Measurements from ENCODE around the gene SZRD1. TPM values are rescaled to one million over a fixed set of nuclear protein-coding genes. Genes with fewer than 3 reads are reported as not detected.

The SZRD1 gene
- total RNA-seq, 4 donors from 2014 or later: 48.0 to 59.5 (median 58.0) TPM

- Histone ChIP-seq H3K4me3 (no peak overlapping the region), H3K9me3 (no peaks in the 10 kb centered on the region), H3K27me3 (no peaks in the 10 kb centered on the region), H3K4me1 (peaks cover 35% of the 10 kb centered on the region), H3K36me3 (peaks cover 55% of the 10 kb centered on the region), H3K27ac (no peak overlapping the region)
- no peak for DNase-seq (ENCODE audit: low spot score in 2 of 2)
- no peak for TF ChIP-seq POLR2AphosphoS5 (IDR thresholded peaks at IDR 0.05)
- TF ChIP-seq POLR2A (IDR thresholded peaks at IDR 0.05): no peak
- TF ChIP-seq CTCF (IDR thresholded peaks at IDR 0.05): no peak
- TF ChIP-seq EP300 (IDR thresholded peaks at IDR 0.05): no peak
- 62% methylated on average over 5 of the region's 5 CpGs for WGBS
These were observed 30.1 kb downstream of the SZRD1 start for GRCh38 chr1:16397120-16397519.

- peaks cover 22% of the 10 kb centered on the region for H3K4me1 ChIP-seq
- H3K4me3 ChIP-seq: no peak overlapping the region
- TF ChIP-seq POLR2AphosphoS5 (IDR thresholded peaks at IDR 0.05) (no peak), CTCF (IDR thresholded peaks at IDR 0.05) (no peak), POLR2A (IDR thresholded peaks at IDR 0.05) (no peak), EP300 (IDR thresholded peaks at IDR 0.05) (no peak)
- 84% methylated on average over 5 of the region's 5 CpGs for WGBS
- no peak overlapping the region for H3K27ac ChIP-seq
- no peak for DNase-seq (ENCODE audit: low spot score in 2 of 2)
- H3K27me3 ChIP-seq: no peaks in the 10 kb centered on the region
- H3K9me3 ChIP-seq: no peaks in the 10 kb centered on the region
- peaks cover 52% of the 10 kb centered on the region for H3K36me3 ChIP-seq
These were observed 31.4 kb downstream of the SZRD1 start for GRCh38 chr1:16398371-16398953.

- Histone ChIP-seq H3K27ac (no peak overlapping the region), H3K4me1 (no peaks in the 10 kb centered on the region), H3K4me3 (no peak overlapping the region), H3K36me3 (peaks cover 18% of the 10 kb centered on the region), H3K27me3 (no peaks in the 10 kb centered on the region), H3K9me3 (no peaks in the 10 kb centered on the region)
- WGBS: 92% methylated on average over 9 of the region's 10 CpGs
- TF ChIP-seq EP300 (IDR thresholded peaks at IDR 0.05) (no peak), POLR2A (IDR thresholded peaks at IDR 0.05) (no peak), POLR2AphosphoS5 (IDR thresholded peaks at IDR 0.05) (no peak), CTCF (IDR thresholded peaks at IDR 0.05) (no peak)
- no peak for DNase-seq (ENCODE audit: low spot score in 2 of 2)
These were observed 35.7 kb downstream of the SZRD1 start for GRCh38 chr1:16402742-16403141.

GRCh38 chr1:16405441-16405840, 38.4 kb downstream of the SZRD1 start:
- Histone ChIP-seq H3K4me1 (no peaks in the 10 kb centered on the region), H3K4me3 (no peak overlapping the region), H3K9me3 (no peaks in the 10 kb centered on the region), H3K27me3 (no peaks in the 10 kb centered on the region), H3K36me3 (no peaks in the 10 kb centered on the region), H3K27ac (no peak overlapping the region)
- no peak for DNase-seq (ENCODE audit: low spot score in 2 of 2)
- 84% methylated on average over 5 of the region's 5 CpGs for WGBS
- no peak for TF ChIP-seq POLR2AphosphoS5 (IDR thresholded peaks at IDR 0.05)
- no peak for TF ChIP-seq CTCF (IDR thresholded peaks at IDR 0.05)
- no peak for TF ChIP-seq POLR2A (IDR thresholded peaks at IDR 0.05)
- TF ChIP-seq EP300 (IDR thresholded peaks at IDR 0.05): no peak

GRCh38 chr1:16406868-16407267, 39.8 kb downstream of the SZRD1 start:
- no peak for TF ChIP-seq POLR2AphosphoS5 (IDR thresholded peaks at IDR 0.05)
- no peak for TF ChIP-seq EP300 (IDR thresholded peaks at IDR 0.05)
- TF ChIP-seq POLR2A (IDR thresholded peaks at IDR 0.05): no peak
- no peak for TF ChIP-seq CTCF (IDR thresholded peaks at IDR 0.05)
- WGBS: 79% methylated on average over 9 of the region's 9 CpGs
- Histone ChIP-seq H3K4me1 (no peaks in the 10 kb centered on the region), H3K4me3 (no peak overlapping the region), H3K36me3 (no peaks in the 10 kb centered on the region), H3K27me3 (no peaks in the 10 kb centered on the region), H3K27ac (no peak overlapping the region), H3K9me3 (no peaks in the 10 kb centered on the region)
- DNase-seq (ENCODE audit: low spot score in 2 of 2): no peak

Data from suprapubic skin (tissue), 4 donors.